Adipocyte (in vitro differentiated cells): ENCODE data around the gene FAM222B.

Experiments used
- DNase-seq: peaks from one replicate; pipeline ENCODE4 v3.0.0-alpha.2; 2015; ENCODE audit warnings: low read depth
- H3K27me3 ChIP-seq: replicated peaks from 2 replicates; pipeline ENCODE4 v1.7.0; 2013; ENCODE audit warnings: mild to moderate bottlenecking, low read length, moderate library complexity; ENCODE audit not compliant: control insufficient read depth, insufficient read depth
- H3K36me3 ChIP-seq: 2 replicates; pipeline ENCODE4 v1.7.0; 2013; ENCODE audit warnings: low read length, mild to moderate bottlenecking, moderate library complexity; ENCODE audit not compliant: control insufficient read depth, insufficient read depth, severe bottlenecking
- H3K4me1 ChIP-seq: 2 replicates; pipeline ENCODE4 v1.7.0; 2013; ENCODE audit warnings: mild to moderate bottlenecking, low read length, moderate library complexity; ENCODE audit not compliant: control insufficient read depth, insufficient read depth
- H3K4me3 ChIP-seq: 2 replicates; pipeline ENCODE4 v1.7.0; 2013; ENCODE audit warnings: mild to moderate bottlenecking, low read length, moderate library complexity
- H3K9ac ChIP-seq: 2 replicates; pipeline ENCODE4 v1.7.0; 2013; ENCODE audit warnings: mild to moderate bottlenecking, low read length, moderate library complexity
- H3K9me3 ChIP-seq: 2 replicates; pipeline ENCODE4 v1.7.0; 2013; ENCODE audit warnings: mild to moderate bottlenecking, low read length, moderate library complexity; ENCODE audit not compliant: control insufficient read depth

FAM222B gene

GRCh38 chr17:28842282-28843012 lies at the start of gene FAM222B:
TSS of gene FAM222B (minus strand) at chr17:28842790. CDS start at chr17:28766667, 76,123 bp downstream.
- H3K4me3 ChIP-seq, result peak within 1 kb of the TSS; percentile 97
- H3K36me3 ChIP-seq, result no peaks in the 10 kb centered on the region
- peak; percentile 95 for DNase-seq
- peak within 1 kb of the TSS; percentile 96 for H3K9ac ChIP-seq
- H3K9me3 ChIP-seq, result no peaks in the 10 kb centered on the region
- peaks cover 9% of the 10 kb centered on the region for H3K4me1 ChIP-seq
- no peaks in the 10 kb centered on the region for H3K27me3 ChIP-seq

GRCh38 chr17:28892024-28892423 lies 49.4 kb upstream of the FAM222B start:
- H3K4me1 ChIP-seq, result peaks cover 18% of the 10 kb centered on the region
- H3K9me3 ChIP-seq, result no peaks in the 10 kb centered on the region
- H3K9ac ChIP-seq, result no peak overlapping the region
- no peak for DNase-seq
- no peaks in the 10 kb centered on the region for H3K27me3 ChIP-seq
- H3K4me3 ChIP-seq, result no peak overlapping the region
- H3K36me3 ChIP-seq, result no peaks in the 10 kb centered on the region

- Histone ChIP-seq H3K9me3 (no peaks in the 10 kb centered on the region), H3K36me3 (no peaks in the 10 kb centered on the region), H3K4me1 (peaks cover 12% of the 10 kb centered on the region), H3K9ac (no peak overlapping the region), H3K4me3 (no peak overlapping the region), H3K27me3 (no peaks in the 10 kb centered on the region)
- no peak for DNase-seq
Observed at GRCh38 chr17:28891201-28891600, 48.6 kb upstream of the FAM222B start.

- H3K4me1 ChIP-seq, result peaks cover 8% of the 10 kb centered on the region
- peaks cover 7% of the 10 kb centered on the region for H3K36me3 ChIP-seq
- H3K27me3 ChIP-seq, result no peaks in the 10 kb centered on the region
Observed at GRCh38 chr17:28889996-28890395, 47.4 kb upstream of the FAM222B start.

GRCh38 chr17:28888832-28889231 lies 46.2 kb upstream of the FAM222B start:
- Histone ChIP-seq H3K4me3 (no peak overlapping the region), H3K27me3 (no peaks in the 10 kb centered on the region), H3K36me3 (peaks cover 16% of the 10 kb centered on the region), H3K9me3 (no peaks in the 10 kb centered on the region), H3K4me1 (peaks cover 8% of the 10 kb centered on the region), H3K9ac (no peak overlapping the region)
- no peak for DNase-seq

More at GRCh38 chr17:28889996-28890395, 47.4 kb upstream of the FAM222B start:
- DNase-seq, result no peak
- H3K4me3 ChIP-seq, result no peak overlapping the region
- H3K9ac ChIP-seq, result no peak overlapping the region
- H3K9me3 ChIP-seq, result no peaks in the 10 kb centered on the region

GRCh38 chr17:28887871-28888471 lies 45.4 kb upstream of the FAM222B start:
- no peak overlapping the region for H3K4me3 ChIP-seq
- H3K36me3 ChIP-seq, result peaks cover 22% of the 10 kb centered on the region
- no peak overlapping the region for H3K9ac ChIP-seq
- H3K4me1 ChIP-seq, result peaks cover 5% of the 10 kb centered on the region
- no peaks in the 10 kb centered on the region for H3K9me3 ChIP-seq
- no peaks in the 10 kb centered on the region for H3K27me3 ChIP-seq
- DNase-seq, result no peak

- no peak for DNase-seq
- peaks cover 42% of the 10 kb centered on the region for H3K36me3 ChIP-seq
- peaks cover 3% of the 10 kb centered on the region for H3K4me1 ChIP-seq
- no peaks in the 10 kb centered on the region for H3K27me3 ChIP-seq
- H3K4me3 ChIP-seq, result no peak overlapping the region
- no peaks in the 10 kb centered on the region for H3K9me3 ChIP-seq
- H3K9ac ChIP-seq, result no peak overlapping the region
Observed at GRCh38 chr17:28885951-28886350, 43.4 kb upstream of the FAM222B start.

GRCh38 chr17:28885363-28885762 lies 42.8 kb upstream of the FAM222B start:
- H3K36me3 ChIP-seq, result peaks cover 48% of the 10 kb centered on the region
- peaks cover 3% of the 10 kb centered on the region for H3K4me1 ChIP-seq
- DNase-seq, result no peak
- H3K27me3 ChIP-seq, result no peaks in the 10 kb centered on the region
- no peak overlapping the region for H3K9ac ChIP-seq
- H3K4me3 ChIP-seq, result no peak overlapping the region
- H3K9me3 ChIP-seq, result no peaks in the 10 kb centered on the region

GRCh38 chr17:28883967-28884702 lies 41.5 kb upstream of the FAM222B start:
- peaks cover 60% of the 10 kb centered on the region for H3K36me3 ChIP-seq

GRCh38 chr17:28882154-28882895 lies 39.7 kb upstream of the FAM222B start:
- no peak for DNase-seq
- Histone ChIP-seq H3K4me3 (no peak overlapping the region), H3K4me1 (no peaks in the 10 kb centered on the region), H3K27me3 (no peaks in the 10 kb centered on the region), H3K9me3 (no peaks in the 10 kb centered on the region), H3K9ac (no peak overlapping the region), H3K36me3 (peaks cover 71% of the 10 kb centered on the region)

More at GRCh38 chr17:28883967-28884702, 41.5 kb upstream of the FAM222B start:
- Histone ChIP-seq H3K9ac (no peak overlapping the region), H3K9me3 (no peaks in the 10 kb centered on the region), H3K4me1 (no peaks in the 10 kb centered on the region), H3K27me3 (no peaks in the 10 kb centered on the region), H3K4me3 (no peak overlapping the region)
- no peak for DNase-seq
